Large intestine (tissue), 3 donors: Measurements from ENCODE around the gene MAP6. TPM values are rescaled to one million over a fixed set of nuclear protein-coding genes. Genes with fewer than 3 reads are reported as not detected.

ENCODE experiments used
- DNase-seq, 2 donors: peaks; one replicate each; pipeline versions ENCODE4 v3.0.0 to v3.0.0-alpha.2; 2013
- H3K27ac ChIP-seq: one replicate; pipeline ENCODE4 v1.5.1; 2013; ENCODE audit warnings: low read length
- H3K27me3 ChIP-seq: 2 replicates; pipeline ENCODE4 v1.6.1; 2013; ENCODE audit warnings: low read length; ENCODE audit not compliant: control insufficient read depth, insufficient read depth
- H3K36me3 ChIP-seq: 2 replicates; pipeline ENCODE4 v1.6.1; 2013; ENCODE audit warnings: low read length; ENCODE audit not compliant: control insufficient read depth, insufficient read depth
- H3K4me1 ChIP-seq: one replicate; pipeline ENCODE4 v1.6.1; 2013; ENCODE audit warnings: low read length; ENCODE audit not compliant: control insufficient read depth, insufficient read depth
- H3K4me3 ChIP-seq: one replicate; pipeline ENCODE4 v1.5.1; 2013; ENCODE audit warnings: low read length
- H3K9me3 ChIP-seq: one replicate; pipeline ENCODE4 v1.6.1; 2013; ENCODE audit warnings: mild to moderate bottlenecking, low read depth, low read length, moderate library complexity; ENCODE audit not compliant: control insufficient read depth
- WGBS: methylation state at CpG from one replicate; pipeline ENCODE4 v1.1.5; 2013; ENCODE audit warnings: low lambda C conversion rate; ENCODE audit not compliant: insufficient coverage; 5-methylcytosine and 5-hydroxymethylcytosine counted together
- polyA plus RNA-seq: library from polyadenylated mRNA; unstranded; fragments of 120-200 nt; gene quantifications from one replicate; pipeline ENCODE4 v1.2.1, GENCODE V29; 2013

Gene MAP6
- polyA plus RNA-seq, 1 donor, result 20.1 TPM

- H3K27me3 ChIP-seq, result no peaks in the 10 kb centered on the region
- no CpG with 5 or more reads among the region's 14 CpGs for WGBS
- H3K9me3 ChIP-seq, result no peaks in the 10 kb centered on the region
- H3K27ac ChIP-seq, result no peak overlapping the region
- peaks cover 5% of the 10 kb centered on the region for H3K4me1 ChIP-seq
- H3K4me3 ChIP-seq, result no peak overlapping the region
- H3K36me3 ChIP-seq, result peaks cover 76% of the 10 kb centered on the region
- DNase-seq, result no peak
Measured at GRCh38 chr11:75571625-75572024, 97.2 kb downstream of the MAP6 start.

GRCh38 chr11:75570559-75571139 is 98.2 kb downstream of the MAP6 start:
- H3K36me3 ChIP-seq, result peaks cover 78% of the 10 kb centered on the region
- WGBS, result no CpG with 5 or more reads among the region's 9 CpGs
- H3K4me3 ChIP-seq, result no peak overlapping the region
- H3K4me1 ChIP-seq, result peaks cover 6% of the 10 kb centered on the region
- no peak overlapping the region for H3K27ac ChIP-seq
- H3K27me3 ChIP-seq, result no peaks in the 10 kb centered on the region
- no peak for DNase-seq
- peaks cover 2% of the 10 kb centered on the region for H3K9me3 ChIP-seq

- no CpG with 5 or more reads among the region's 14 CpGs for WGBS
- peaks cover 2% of the 10 kb centered on the region for H3K9me3 ChIP-seq
- no peak for DNase-seq
- no peaks in the 10 kb centered on the region for H3K27me3 ChIP-seq
- H3K4me3 ChIP-seq, result no peak overlapping the region
- peaks cover 23% of the 10 kb centered on the region for H3K4me1 ChIP-seq
- peaks cover 72% of the 10 kb centered on the region for H3K36me3 ChIP-seq
- no peak overlapping the region for H3K27ac ChIP-seq
Measured at GRCh38 chr11:75568616-75569219, 100.1 kb downstream of the MAP6 start.

GRCh38 chr11:75567971-75568370 is 100.9 kb downstream of the MAP6 start:
- H3K27me3 ChIP-seq, result no peaks in the 10 kb centered on the region
- peaks cover 2% of the 10 kb centered on the region for H3K9me3 ChIP-seq
- H3K36me3 ChIP-seq, result peaks cover 64% of the 10 kb centered on the region
- no CpG with 5 or more reads among the region's 6 CpGs for WGBS
- no peak for DNase-seq
- H3K27ac ChIP-seq, result no peak overlapping the region
- H3K4me1 ChIP-seq, result peaks cover 28% of the 10 kb centered on the region
- H3K4me3 ChIP-seq, result no peak overlapping the region

- peaks cover 28% of the 10 kb centered on the region for H3K4me1 ChIP-seq
- no peaks in the 10 kb centered on the region for H3K27me3 ChIP-seq
- H3K9me3 ChIP-seq, result peaks cover 2% of the 10 kb centered on the region
- DNase-seq, result no peak
- H3K27ac ChIP-seq, result no peak overlapping the region
- H3K36me3 ChIP-seq, result peaks cover 53% of the 10 kb centered on the region
- WGBS, result 86% methylated on average over 4 of the region's 34 CpGs
- H3K4me3 ChIP-seq, result no peak overlapping the region
Measured at GRCh38 chr11:75566763-75567279, 102.0 kb downstream of the MAP6 start.

GRCh38 chr11:75565916-75566762 is 102.7 kb downstream of the MAP6 start:
- Histone ChIP-seq H3K9me3 (peaks cover 2% of the 10 kb centered on the region), H3K36me3 (peaks cover 46% of the 10 kb centered on the region), H3K27ac (peak overlapping the region; percentile 1), H3K4me1 (peaks cover 34% of the 10 kb centered on the region), H3K27me3 (no peaks in the 10 kb centered on the region), H3K4me3 (no peak overlapping the region)
- DNase-seq, result no peak
- whole genome bisulfite sequencing, result no CpG with 5 or more reads among the region's 43 CpGs

- H3K4me3 ChIP-seq, result no peak overlapping the region
- peaks cover 38% of the 10 kb centered on the region for H3K36me3 ChIP-seq
- H3K27me3 ChIP-seq, result no peaks in the 10 kb centered on the region
- WGBS, result no CpG with 5 or more reads among the region's 5 CpGs
- peaks cover 2% of the 10 kb centered on the region for H3K9me3 ChIP-seq
- peaks cover 43% of the 10 kb centered on the region for H3K4me1 ChIP-seq
- peak in 1 of 2 donors; percentile 64 for DNase-seq
- peak overlapping the region; percentile 98 for H3K27ac ChIP-seq
Measured at GRCh38 chr11:75565221-75565814, 103.5 kb downstream of the MAP6 start.

- Histone ChIP-seq H3K27ac (peak overlapping the region; percentile 98), H3K27me3 (no peaks in the 10 kb centered on the region), H3K36me3 (peaks cover 26% of the 10 kb centered on the region), H3K9me3 (peaks cover 2% of the 10 kb centered on the region), H3K4me1 (peaks cover 51% of the 10 kb centered on the region), H3K4me3 (peak overlapping the region; percentile 97)
- peak in 1 of 2 donors; percentile 45 for DNase-seq
- no CpG with 5 or more reads among the region's 9 CpGs for WGBS
Measured at GRCh38 chr11:75563978-75564552, 104.8 kb downstream of the MAP6 start.

- WGBS, result no CpG with 5 or more reads among the region's 5 CpGs
- Histone ChIP-seq H3K4me3 (peak overlapping the region; percentile 97), H3K9me3 (peaks cover 2% of the 10 kb centered on the region), H3K27me3 (no peaks in the 10 kb centered on the region), H3K27ac (peak overlapping the region; percentile 98), H3K36me3 (peaks cover 21% of the 10 kb centered on the region), H3K4me1 (peaks cover 56% of the 10 kb centered on the region)
- DNase-seq, result no peak
Measured at GRCh38 chr11:75563501-75563977, 105.3 kb downstream of the MAP6 start.
